Measurements from ENCODE around the gene COQ3. TPM values are rescaled to one million over a fixed set of nuclear protein-coding genes. Genes with fewer than 3 reads are reported as not detected.

COQ3 gene
- total and polyA plus RNA-seq, 9 donors, result 3.0 to 10.0 (median 6.6) TPM

- no peaks in the 10 kb centered on the region for H3K27me3 ChIP-seq
- no peak overlapping the region for H3K4me3 ChIP-seq
- intact Hi-C loops (cut with DNase I), result no loop called here
- WGBS, 3 donors, result 89 to 95% (median 94%) methylated on average over 2 of the region's 2 CpGs
- no peaks in the 10 kb centered on the region for H3K4me1 ChIP-seq (ENCODE audit: insufficient read depth)
- H3K27ac ChIP-seq, result no peak overlapping the region
- TF ChIP-seq POLR2A (IDR thresholded peaks at IDR 0.05) (no peak), CTCF (IDR thresholded peaks at IDR 0.05) (no peak), EP300 (IDR thresholded peaks at IDR 0.05) (no peak)
- H3K36me3 ChIP-seq, result no peaks in the 10 kb centered on the region
- DNase-seq, result no peak
- no peaks in the 10 kb centered on the region for H3K9me3 ChIP-seq
These were observed 27.1 kb downstream of the COQ3 start for GRCh38 chr6:99366852-99367251.

- intact Hi-C loops (cut with DNase I), result no loop called here
- Histone ChIP-seq H3K27me3 (no peaks in the 10 kb centered on the region), H3K4me1 (ENCODE audit: insufficient read depth) (no peaks in the 10 kb centered on the region), H3K9me3 (no peaks in the 10 kb centered on the region), H3K4me3 (no peak overlapping the region), H3K36me3 (no peaks in the 10 kb centered on the region), H3K27ac (no peak overlapping the region)
- no peak for DNase-seq
- TF ChIP-seq CTCF (IDR thresholded peaks at IDR 0.05) (no peak), EP300 (IDR thresholded peaks at IDR 0.05) (no peak), POLR2A (IDR thresholded peaks at IDR 0.05) (no peak)
- 82 to 84% (median 84%) methylated on average over 5 of the region's 5 CpGs for WGBS, 3 donors
These were observed 30.0 kb downstream of the COQ3 start for GRCh38 chr6:99364026-99364425.

- no peak overlapping the region for H3K4me3 ChIP-seq
- intact Hi-C loops (cut with DNase I), result no loop called here
- H3K36me3 ChIP-seq, result no peaks in the 10 kb centered on the region
- no peak for TF ChIP-seq POLR2A (IDR thresholded peaks at IDR 0.05)
- no peak for TF ChIP-seq CTCF (IDR thresholded peaks at IDR 0.05)
- no peak for TF ChIP-seq EP300 (IDR thresholded peaks at IDR 0.05)
- no peaks in the 10 kb centered on the region for H3K9me3 ChIP-seq
- 94 to 100% (median 96%) methylated on average over 1 of the region's 1 CpG for WGBS, 3 donors
- DNase-seq, result no peak
- no peaks in the 10 kb centered on the region for H3K27me3 ChIP-seq
- no peak overlapping the region for H3K27ac ChIP-seq
- H3K4me1 ChIP-seq (ENCODE audit: insufficient read depth), result no peaks in the 10 kb centered on the region
These were observed 31.2 kb downstream of the COQ3 start for GRCh38 chr6:99362678-99363268.

- Histone ChIP-seq H3K27me3 (no peaks in the 10 kb centered on the region), H3K36me3 (no peaks in the 10 kb centered on the region), H3K4me3 (no peak overlapping the region), H3K4me1 (ENCODE audit: insufficient read depth) (no peaks in the 10 kb centered on the region), H3K27ac (no peak overlapping the region), H3K9me3 (no peaks in the 10 kb centered on the region)
- no peak for TF ChIP-seq CTCF (IDR thresholded peaks at IDR 0.05)
- TF ChIP-seq POLR2A (IDR thresholded peaks at IDR 0.05), result no peak
- TF ChIP-seq EP300 (IDR thresholded peaks at IDR 0.05), result no peak
- WGBS, 3 donors, result 55 to 82% (median 65%) methylated on average over 1 of the region's 1 CpG
- intact Hi-C loops (cut with DNase I), result no loop called here
- DNase-seq, result no peak
These were observed 34.2 kb downstream of the COQ3 start for GRCh38 chr6:99359800-99360199.
